ENCODE data around the gene BABAM2.

DNA sequence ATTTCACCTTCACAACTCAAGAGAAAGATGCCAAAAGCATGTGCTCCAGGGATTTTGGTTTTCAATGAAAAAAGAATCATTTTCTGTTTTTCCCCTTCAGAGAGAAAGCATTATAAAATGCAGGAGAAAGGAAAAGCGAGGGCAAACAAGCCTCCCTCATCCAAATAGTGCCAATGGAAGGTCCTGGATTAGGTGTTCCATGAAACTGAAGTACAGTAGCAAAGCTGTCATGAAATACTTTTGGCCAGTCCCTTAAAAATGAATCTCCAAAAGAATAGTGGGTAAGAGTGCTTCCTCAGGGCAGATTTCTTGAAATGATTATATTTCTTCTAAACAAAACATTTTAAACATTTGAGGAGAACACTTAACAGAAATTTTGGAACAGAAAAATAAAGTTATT, 320.0 kb downstream of the BABAM2 start:
- TF ChIP-seq EZH2 (IDR thresholded peaks at IDR 0.05; ENCODE audit: insufficient read depth, poor library complexity, severe bottlenecking) (no peak), EZH2phosphoT487 (IDR thresholded peaks at IDR 0.05; ENCODE audit: insufficient read depth, low read depth) (no peak)
